Stimulated activated CD8-positive, alpha-beta memory T cell treated with anti-CD3 and anti-CD28 coated beads, Interleukin-15, amount 100 ng/mL, for 48 hours (primary cell): ENCODE measurements around the gene KCND3.

ENCODE experiments used
- DNase-seq, 2 donors: peaks; one replicate each; pipeline ENCODE4 v3.0.0-alpha.2; 2020; ENCODE audit warnings: low read depth in 2 of 2

Gene KCND3

GRCh38 chr1:111920221-111921024, 69.0 kb downstream of the KCND3 start:
- no peak for DNase-seq

GRCh38 chr1:111911776-111912515, 77.5 kb downstream of the KCND3 start:
- no peak for DNase-seq

GRCh38 chr1:111911061-111911460, 78.4 kb downstream of the KCND3 start:
- DNase-seq = no peak

GRCh38 chr1:111909030-111909429, 80.4 kb downstream of the KCND3 start:
- no peak for DNase-seq

- no peak for DNase-seq
Observed at GRCh38 chr1:111908011-111908621, 81.4 kb downstream of the KCND3 start.

GRCh38 chr1:111907321-111907720, 82.1 kb downstream of the KCND3 start:
- DNase-seq = no peak

GRCh38 chr1:111906816-111907215, 82.7 kb downstream of the KCND3 start:
- DNase-seq = no peak

GRCh38 chr1:111906111-111906510, 83.4 kb downstream of the KCND3 start:
- no peak for DNase-seq

GRCh38 chr1:111904478-111905218, 84.8 kb downstream of the KCND3 start:
- DNase-seq = peak; percentile 14 to 25

GRCh38 chr1:111903871-111904449, 85.5 kb downstream of the KCND3 start:
- DNase-seq = no peak

GRCh38 chr1:111903148-111903870, 86.2 kb downstream of the KCND3 start:
- no peak for DNase-seq

- DNase-seq = no peak
Observed at GRCh38 chr1:111895469-111895868, 94.0 kb downstream of the KCND3 start.

GRCh38 chr1:111895017-111895416, 94.5 kb downstream of the KCND3 start:
- DNase-seq = no peak

- no peak for DNase-seq
Observed at GRCh38 chr1:111894497-111894896, 95.0 kb downstream of the KCND3 start.

- no peak for DNase-seq
Observed at GRCh38 chr1:111891566-111891965, 97.9 kb downstream of the KCND3 start.

GRCh38 chr1:111888740-111889376, 100.6 kb downstream of the KCND3 start:
- DNase-seq = no peak

GRCh38 chr1:111887875-111888274, 101.6 kb downstream of the KCND3 start:
- no peak for DNase-seq

- DNase-seq = no peak
Observed at GRCh38 chr1:111887385-111887784, 102.1 kb downstream of the KCND3 start.

GRCh38 chr1:111886741-111887140, 102.7 kb downstream of the KCND3 start:
- DNase-seq = no peak

- DNase-seq = no peak
Observed at GRCh38 chr1:111884772-111885443, 104.6 kb downstream of the KCND3 start.
